Left kidney (tissue), 2 donors: Measurements from ENCODE around the gene TMEM115. TPM values are rescaled to one million over a fixed set of nuclear protein-coding genes. Genes with fewer than 3 reads are reported as not detected.

Source experiments
- DNase-seq: peaks from one replicate; pipeline ENCODE4 v3.0.0-alpha.2; 2013
- polyA plus RNA-seq: library from polyadenylated mRNA; unstranded; fragments of 120-200 nt; gene quantifications from one replicate; pipeline ENCODE4 v1.2.1, GENCODE V29; 2013; ENCODE audit not compliant: insufficient read length

Gene TMEM115
- polyA plus RNA-seq, 1 donor = 28.6 TPM

- DNase-seq = no peak
These were observed 5.0 kb downstream of the TMEM115 start for GRCh38 chr3:50354186-50354764.

- DNase-seq = no peak
These were observed 5.9 kb downstream of the TMEM115 start for GRCh38 chr3:50353245-50354004.

- no peak for DNase-seq
These were observed 6.5 kb downstream of the TMEM115 start for GRCh38 chr3:50352781-50353180.

GRCh38 chr3:50351323-50351697 is 8.0 kb downstream of the TMEM115 start:
- no peak for DNase-seq

GRCh38 chr3:50350527-50351322 is 8.6 kb downstream of the TMEM115 start, which contains the start of the genes CYB561D2 and NPRL2:
Gene CYB561D2, plus strand, starts transcription at chr3:50350862. Its CDS starts 572 bp downstream, at chr3:50351434.
Gene NPRL2, minus strand, starts transcription at chr3:50350775. Its CDS starts 123 bp downstream, at chr3:50350652.
- peak; percentile 91 for DNase-seq

- no peak for DNase-seq
These were observed 9.2 kb downstream of the TMEM115 start for GRCh38 chr3:50350213-50350526.

GRCh38 chr3:50347187-50347813 is 12.0 kb downstream of the TMEM115 start:
- DNase-seq = no peak

- no peak for DNase-seq
These were observed 13.6 kb downstream of the TMEM115 start, which contains the start of gene ZMYND10 for GRCh38 chr3:50345586-50346234. Gene ZMYND10, minus strand, starts transcription at chr3:50345732. Its CDS starts 153 bp downstream, at chr3:50345579.

GRCh38 chr3:50345008-50345407 is 14.3 kb downstream of the TMEM115 start:
- DNase-seq = no peak

- no peak for DNase-seq
These were observed 16.3 kb downstream of the TMEM115 start for GRCh38 chr3:50342813-50343633.

- no peak for DNase-seq
These were observed 17.2 kb downstream of the TMEM115 start for GRCh38 chr3:50341996-50342650.

- no peak for DNase-seq
These were observed 17.8 kb downstream of the TMEM115 start for GRCh38 chr3:50341537-50341936.

GRCh38 chr3:50340448-50341329 is 18.6 kb downstream of the TMEM115 start, which contains the start of gene RASSF1:
Gene RASSF1, minus strand, starts transcription at chr3:50340836. Its CDS starts 31 bp downstream, at chr3:50340805.
- no peak for DNase-seq

GRCh38 chr3:50340147-50340447 is 19.2 kb downstream of the TMEM115 start:
- no peak for DNase-seq

GRCh38 chr3:50339485-50340146 is 19.7 kb downstream of the TMEM115 start:
- DNase-seq = no peak

GRCh38 chr3:50338965-50339364 is 20.4 kb downstream of the TMEM115 start:
- no peak for DNase-seq

- DNase-seq = peak; percentile 97
These were observed 22.0 kb downstream of the TMEM115 start for GRCh38 chr3:50337175-50337861.
